ENCODE results near the gene SRRT. TPM values are rescaled to one million over a fixed set of nuclear protein-coding genes. Genes with fewer than 3 reads are reported as not detected.

The SRRT gene
- total and polyA plus RNA-seq, 3 donors from 2014 or later, result 255 to 389 (median 291) TPM

DNA sequence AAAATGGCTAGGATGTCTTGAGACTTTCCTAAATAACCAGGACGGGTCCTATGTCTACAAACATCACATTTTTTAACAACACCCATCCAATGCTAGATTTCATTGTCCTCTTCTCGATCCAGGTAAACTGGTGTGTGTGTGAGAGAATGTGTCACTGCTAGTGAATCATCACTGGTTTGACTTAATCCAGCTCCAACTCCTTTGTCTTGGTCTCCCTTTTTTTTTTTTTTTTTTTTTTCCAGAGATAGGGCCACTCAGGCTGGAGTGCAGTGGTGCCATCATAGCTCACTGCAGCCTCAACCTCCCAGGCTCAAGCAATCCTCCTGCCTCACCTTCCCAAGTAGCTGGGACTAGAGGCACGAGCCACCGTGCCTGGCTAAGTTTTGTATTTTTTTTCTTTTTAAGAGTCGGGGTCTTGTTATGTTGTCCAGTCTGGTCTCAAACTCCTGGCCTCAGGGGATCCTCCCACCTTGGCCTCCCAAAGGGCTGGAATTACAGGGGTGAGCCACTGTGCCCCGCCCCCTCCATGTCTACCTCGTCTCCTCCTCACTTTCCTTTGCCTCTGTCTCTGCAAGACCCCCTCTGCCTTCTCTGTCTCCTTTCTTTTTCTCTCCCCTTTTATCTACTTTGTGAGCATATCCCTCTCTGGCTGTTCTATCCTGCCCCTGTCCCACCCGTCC lies 16.8 kb downstream of the SRRT start:
- TF ChIP-seq POLR2A (IDR thresholded peaks at IDR 0.05), result no peak
- TF ChIP-seq, protein P1, sequence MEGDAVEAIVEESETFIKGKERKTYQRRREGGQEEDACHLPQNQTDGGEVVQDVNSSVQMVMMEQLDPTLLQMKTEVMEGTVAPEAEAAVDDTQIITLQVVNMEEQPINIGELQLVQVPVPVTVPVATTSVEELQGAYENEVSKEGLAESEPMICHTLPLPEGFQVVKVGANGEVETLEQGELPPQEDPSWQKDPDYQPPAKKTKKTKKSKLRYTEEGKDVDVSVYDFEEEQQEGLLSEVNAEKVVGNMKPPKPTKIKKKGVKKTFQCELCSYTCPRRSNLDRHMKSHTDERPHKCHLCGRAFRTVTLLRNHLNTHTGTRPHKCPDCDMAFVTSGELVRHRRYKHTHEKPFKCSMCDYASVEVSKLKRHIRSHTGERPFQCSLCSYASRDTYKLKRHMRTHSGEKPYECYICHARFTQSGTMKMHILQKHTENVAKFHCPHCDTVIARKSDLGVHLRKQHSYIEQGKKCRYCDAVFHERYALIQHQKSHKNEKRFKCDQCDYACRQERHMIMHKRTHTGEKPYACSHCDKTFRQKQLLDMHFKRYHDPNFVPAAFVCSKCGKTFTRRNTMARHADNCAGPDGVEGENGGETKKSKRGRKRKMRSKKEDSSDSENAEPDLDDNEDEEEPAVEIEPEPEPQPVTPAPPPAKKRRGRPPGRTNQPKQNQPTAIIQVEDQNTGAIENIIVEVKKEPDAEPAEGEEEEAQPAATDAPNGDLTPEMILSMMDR (IDR thresholded peaks at IDR 0.05), result no peak
- H3K27me3 ChIP-seq, result no peaks in the 10 kb centered on the region
- no peak overlapping the region for H3K27ac ChIP-seq
- no peaks in the 10 kb centered on the region for H3K36me3 ChIP-seq (ENCODE audit: low read depth, missing control alignments)
- H3K4me1 ChIP-seq, result peaks cover 28% of the 10 kb centered on the region
- H3K9me3 ChIP-seq, result no peaks in the 10 kb centered on the region
- H3K4me3 ChIP-seq, result no peak overlapping the region
- DNase-seq, result no peak
- intact Hi-C loops (cut with DNase I; ENCODE audit: low total_unique reads), result no loop called here
- WGBS, 2 donors, result 65 to 77% methylated on average over 8 of the region's 8 CpGs

GRCh38 chr7:100892364-100893317 lies 17.7 kb downstream of the SRRT start:
- Histone ChIP-seq H3K27me3 (no peaks in the 10 kb centered on the region), H3K27ac (no peak overlapping the region), H3K36me3 (ENCODE audit: low read depth, missing control alignments) (no peaks in the 10 kb centered on the region), H3K9me3 (no peaks in the 10 kb centered on the region), H3K4me3 (no peak overlapping the region), H3K4me1 (peaks cover 28% of the 10 kb centered on the region)
- 88 to 90% methylated on average over 24 to 44 of the region's 44 CpGs for WGBS, 2 donors
- TF ChIP-seq POLR2A (IDR thresholded peaks at IDR 0.05), result no peak
- TF ChIP-seq, protein P1 (IDR thresholded peaks at IDR 0.05), result no peak
- no peak for DNase-seq
- intact Hi-C loops (cut with DNase I; ENCODE audit: low total_unique reads), result no loop called here

DNA sequence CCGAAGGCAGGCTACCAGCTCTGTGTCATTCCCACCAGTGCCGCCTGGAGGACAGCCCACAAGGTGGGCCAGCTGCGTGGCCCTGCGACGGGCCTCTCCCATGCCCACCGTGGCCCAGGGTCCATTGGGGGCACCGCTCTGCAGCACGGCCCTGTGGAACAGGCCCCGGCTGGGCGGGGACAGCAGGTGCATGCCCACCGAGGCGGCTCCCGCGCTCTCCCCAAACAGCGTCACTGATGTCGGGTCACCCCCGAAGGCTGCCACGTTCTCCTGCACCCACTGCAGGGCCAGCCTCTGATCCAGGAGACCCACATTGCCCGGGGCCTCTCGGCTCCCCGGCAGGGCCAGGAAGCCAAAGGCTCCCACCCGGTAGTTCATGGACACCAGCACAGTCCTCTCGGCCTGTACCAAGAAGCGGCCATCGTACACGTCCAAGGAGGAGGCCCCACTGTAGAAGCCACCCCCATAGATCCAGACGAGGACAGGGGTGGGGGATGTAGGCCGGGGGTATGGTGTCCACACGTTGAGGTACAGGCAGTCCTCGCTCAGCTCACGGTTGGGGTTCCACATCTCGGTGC lies 18.5 kb downstream of the SRRT start:
- Histone ChIP-seq H3K4me1 (peaks cover 28% of the 10 kb centered on the region), H3K27ac (no peak overlapping the region), H3K27me3 (no peaks in the 10 kb centered on the region), H3K4me3 (no peak overlapping the region), H3K9me3 (no peaks in the 10 kb centered on the region), H3K36me3 (ENCODE audit: low read depth, missing control alignments) (no peaks in the 10 kb centered on the region)
- intact Hi-C loops (cut with DNase I; ENCODE audit: low total_unique reads), result no loop called here
- WGBS, 2 donors, result 89 to 100% methylated on average over 2 to 32 of the region's 32 CpGs
- no peak for DNase-seq
- TF ChIP-seq POLR2A (IDR thresholded peaks at IDR 0.05), result no peak
- TF ChIP-seq, protein P1 (IDR thresholded peaks at IDR 0.05), result no peak

GRCh38 chr7:100893910-100894721 lies 19.2 kb downstream of the SRRT start:
- 14 to 39% methylated on average over 13 to 26 of the region's 40 CpGs for WGBS, 2 donors
- no peak for TF ChIP-seq POLR2A (IDR thresholded peaks at IDR 0.05)
- TF ChIP-seq, protein P1 (IDR thresholded peaks at IDR 0.05), result no peak
- intact Hi-C loops (cut with DNase I; ENCODE audit: low total_unique reads), result no loop called here
- no peaks in the 10 kb centered on the region for H3K9me3 ChIP-seq
- H3K4me1 ChIP-seq, result peaks cover 21% of the 10 kb centered on the region
- no peaks in the 10 kb centered on the region for H3K36me3 ChIP-seq (ENCODE audit: low read depth, missing control alignments)
- H3K4me3 ChIP-seq, result peak overlapping the region in 1 of 2 donors; percentile 62
- H3K27me3 ChIP-seq, result no peaks in the 10 kb centered on the region
- DNase-seq, result no peak
- no peak overlapping the region for H3K27ac ChIP-seq
